CD4-positive, CD25-positive, alpha-beta regulatory T cell (primary cell): Measurements from ENCODE around the gene DCAF15. TPM values are rescaled to one million over a fixed set of nuclear protein-coding genes. Genes with fewer than 3 reads are reported as not detected.
"Not testable (repeated sequence)": the region's sequence is repeated elsewhere in the genome, so short reads cannot be mapped to it uniquely, and the experiment has no call there.

Experiments
- ATAC-seq, 2 donors: fragments of 150-1000 bp; cut with Tn5 transposase; one replicate each; pipeline ENCODE4 v1.10.0; 2021; ENCODE audit warnings: low read depth in 2 of 2, moderate number of reproducible peaks in 2 of 2, moderate library complexity in 1 of 2
- DNase-seq, 3 donors: peaks; one replicate each; pipeline versions ENCODE4 v3.0.0 to v3.0.0-alpha.2; 2012 to 2022; ENCODE audit warnings: mixed read lengths in 1 of 3
- H3K27ac ChIP-seq: one replicate; pipeline ENCODE4 v1.7.0; 2013; ENCODE audit warnings: mild to moderate bottlenecking, low read length; ENCODE audit not compliant: insufficient read depth, poor library complexity, severe bottlenecking
- H3K27me3 ChIP-seq: one replicate; pipeline ENCODE4 v1.7.0; 2013; ENCODE audit warnings: low read length; ENCODE audit not compliant: control insufficient read depth, insufficient read depth
- H3K36me3 ChIP-seq: one replicate; pipeline ENCODE4 v1.7.0; 2013; ENCODE audit warnings: mild to moderate bottlenecking, low read length, moderate library complexity; ENCODE audit not compliant: control insufficient read depth, insufficient read depth
- H3K4me1 ChIP-seq: 2 replicates; pipeline ENCODE4 v1.7.0; 2013; ENCODE audit warnings: mild to moderate bottlenecking, low read length; ENCODE audit not compliant: insufficient read depth, control insufficient read depth, poor library complexity, severe bottlenecking
- H3K4me3 ChIP-seq: one replicate; pipeline ENCODE4 v1.7.0; 2013; ENCODE audit warnings: low read depth, mild to moderate bottlenecking, low read length, moderate library complexity
- H3K9me3 ChIP-seq, 2 experiments: 1 replicate in 1 of 2; 2 replicates in 1 of 2; pipeline ENCODE4 v1.7.0; 2013; ENCODE audit warnings: low read length in 2 of 2, mild to moderate bottlenecking in 1 of 2, moderate library complexity in 1 of 2; ENCODE audit not compliant: control insufficient read depth in 2 of 2
- H3K27ac Mint-ChIP-seq, 3 donors: one replicate each; pipeline ENCODE4 v1.8.0; 2020 to 2022; ENCODE audit warnings: mild to moderate bottlenecking in 3 of 3, mixed read lengths in 3 of 3, moderate library complexity in 2 of 3
- H3K27me3 Mint-ChIP-seq: one replicate; pipeline ENCODE4 v1.8.0; 2022; ENCODE audit warnings: mild to moderate bottlenecking, mixed read lengths
- H3K36me3 Mint-ChIP-seq: one replicate; pipeline ENCODE4 v1.8.0; 2020; ENCODE audit warnings: mixed read lengths
- H3K4me1 Mint-ChIP-seq, 4 donors: one replicate each; pipeline ENCODE4 v1.8.0; 2020 to 2022; ENCODE audit warnings: mixed read lengths in 4 of 4, mild to moderate bottlenecking in 1 of 4
- H3K4me3 Mint-ChIP-seq, 4 donors: one replicate each; pipeline ENCODE4 v1.8.0; 2020 to 2022; ENCODE audit warnings: mild to moderate bottlenecking in 4 of 4, mixed read lengths in 4 of 4, moderate library complexity in 3 of 4
- H3K9me3 Mint-ChIP-seq, 7 donors: one replicate each; pipeline ENCODE4 v1.8.0; 2020 to 2022; ENCODE audit warnings: mixed read lengths in 7 of 7, mild to moderate bottlenecking in 3 of 7, moderate library complexity in 2 of 7
- polyA plus RNA-seq, 4 donors: library from polyadenylated mRNA; unstranded; fragments of 300-500 nt; fragmentation: Illumina TruSeq; gene quantifications; one replicate each; pipeline ENCODE4 v1.2.3, GENCODE V29; 2021
- total RNA-seq: library from RNA; stranded (reverse); gene quantifications from one replicate; pipeline ENCODE4 v1.2.3, GENCODE V29; 2022

The DCAF15 gene
- total and polyA plus RNA-seq, 5 donors from 2014 or later, result 5.3 to 82.9 (median 6.2) TPM

DNA sequence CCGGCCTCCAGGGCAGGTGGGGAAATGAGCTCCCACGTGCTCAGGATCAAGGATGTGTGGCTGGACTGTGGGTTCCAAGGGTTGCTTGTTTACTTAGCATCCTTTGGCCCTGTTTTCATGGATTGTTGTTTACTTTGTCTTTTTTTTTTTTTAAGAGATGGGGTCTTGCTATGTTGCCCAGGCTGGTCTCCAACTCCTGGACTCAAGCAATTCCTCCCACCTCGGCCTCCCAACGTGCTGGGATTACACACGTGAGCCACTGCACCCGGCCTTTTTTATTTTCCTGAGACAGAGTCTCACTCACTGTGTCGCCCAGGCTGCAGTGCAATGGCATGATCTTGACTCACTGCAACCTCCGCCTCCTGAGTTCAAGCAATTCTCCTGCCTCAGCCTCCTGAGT lies 14.9 kb downstream of the DCAF15 start:
- peaks cover 32% of the 10 kb centered on the region for H3K36me3 ChIP-seq
- H3K4me3 Mint-ChIP-seq, result peak overlapping the region in 1 of 4 donors; percentile 21

DNA sequence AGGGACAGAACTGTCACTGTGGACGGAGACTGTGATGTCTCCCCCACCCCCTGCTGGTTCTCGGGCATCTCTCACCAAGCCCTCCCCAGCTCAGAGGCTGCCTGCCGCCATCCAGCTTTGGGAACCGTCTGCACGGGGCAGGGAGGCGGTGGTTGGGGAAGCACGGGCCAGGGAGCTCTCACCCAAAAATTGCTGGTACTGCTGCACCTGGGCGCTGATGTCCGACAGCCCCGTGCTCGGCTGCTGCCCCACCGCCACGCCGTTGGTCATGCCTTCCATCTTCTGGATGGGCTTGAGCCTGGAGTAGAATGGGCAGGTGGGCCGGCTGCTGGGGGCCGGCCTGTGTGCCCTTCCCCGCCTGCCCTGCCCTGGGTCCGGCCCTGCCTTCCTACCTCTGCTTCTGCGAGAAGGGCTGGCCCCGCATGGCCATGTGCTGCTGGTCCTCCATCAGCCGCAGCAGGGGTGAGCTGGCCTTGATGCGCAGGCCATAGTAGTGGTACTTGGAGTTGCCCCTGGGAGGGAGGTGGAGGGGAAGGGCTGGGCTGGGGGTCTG lies 16.1 kb downstream of the DCAF15 start:
- peaks cover 0 to 4% (median 0%) of the 10 kb centered on the region in 4 donors for H3K4me1 Mint-ChIP-seq

More for the DNA sequence above, 14.9 kb downstream of the DCAF15 start:
- not testable (repeated sequence) for H3K4me1 Mint-ChIP-seq, H3K27ac Mint-ChIP-seq, H3K27me3 ChIP-seq, DNase-seq, H3K4me1 ChIP-seq, H3K27me3 Mint-ChIP-seq, H3K27ac ChIP-seq, H3K9me3 Mint-ChIP-seq, H3K4me3 ChIP-seq, ATAC-seq, H3K9me3 ChIP-seq, H3K36me3 Mint-ChIP-seq

DNA sequence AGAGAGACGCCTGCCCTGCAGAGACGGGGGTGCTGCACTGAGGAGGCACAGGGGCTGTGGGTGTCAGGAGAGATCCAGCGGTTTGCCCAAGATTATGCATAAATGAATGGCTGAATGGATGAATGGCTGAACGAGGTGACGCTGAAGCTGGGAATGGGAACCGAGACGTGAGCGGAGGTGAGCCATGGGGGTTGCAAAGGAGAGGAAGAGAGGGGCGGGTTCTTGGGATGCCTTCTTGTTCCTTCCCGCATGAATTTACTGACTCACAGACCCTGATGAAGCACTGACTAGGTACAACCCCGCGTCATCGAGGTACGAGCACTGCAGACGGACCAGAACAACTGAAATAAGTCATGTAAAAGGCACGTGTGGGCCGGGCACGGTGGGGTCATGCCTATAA lies 16.7 kb downstream of the DCAF15 start:
- Mint-ChIP-seq H3K27ac (peak overlapping the region in 1 of 3 donors; percentile 76), H3K4me3 (no peak overlapping the region), H3K4me1 (peaks cover 0 to 6% (median 2%) of the 10 kb centered on the region in 4 donors), H3K9me3 (no peaks in the 10 kb centered on the region), H3K27me3 (no peaks in the 10 kb centered on the region), H3K36me3 (peaks cover 6% of the 10 kb centered on the region)
- H3K4me3 ChIP-seq, result no peak overlapping the region
- ATAC-seq, result no peak
- DNase-seq, result no peak
- H3K36me3 ChIP-seq, result peaks cover 36% of the 10 kb centered on the region
- no peak overlapping the region for H3K27ac ChIP-seq
- H3K27me3 ChIP-seq, result no peaks in the 10 kb centered on the region
- H3K4me1 ChIP-seq, result no peaks in the 10 kb centered on the region
- no peaks in the 10 kb centered on the region for H3K9me3 ChIP-seq

More for the DNA sequence above, 16.1 kb downstream of the DCAF15 start:
- no peak overlapping the region for H3K4me3 ChIP-seq
- DNase-seq (no peak), ATAC-seq (no peak)
- peaks cover 6% of the 10 kb centered on the region for H3K36me3 Mint-ChIP-seq
- no peak overlapping the region for H3K27ac Mint-ChIP-seq
- H3K9me3 ChIP-seq, result no peaks in the 10 kb centered on the region
- H3K27me3 ChIP-seq, result no peaks in the 10 kb centered on the region
- peaks cover 36% of the 10 kb centered on the region for H3K36me3 ChIP-seq
- H3K4me1 ChIP-seq, result no peaks in the 10 kb centered on the region
- H3K27me3 Mint-ChIP-seq, result no peaks in the 10 kb centered on the region
- H3K9me3 Mint-ChIP-seq, result no peaks in the 10 kb centered on the region
- no peak overlapping the region for H3K4me3 Mint-ChIP-seq
- H3K27ac ChIP-seq, result no peak overlapping the region

DNA sequence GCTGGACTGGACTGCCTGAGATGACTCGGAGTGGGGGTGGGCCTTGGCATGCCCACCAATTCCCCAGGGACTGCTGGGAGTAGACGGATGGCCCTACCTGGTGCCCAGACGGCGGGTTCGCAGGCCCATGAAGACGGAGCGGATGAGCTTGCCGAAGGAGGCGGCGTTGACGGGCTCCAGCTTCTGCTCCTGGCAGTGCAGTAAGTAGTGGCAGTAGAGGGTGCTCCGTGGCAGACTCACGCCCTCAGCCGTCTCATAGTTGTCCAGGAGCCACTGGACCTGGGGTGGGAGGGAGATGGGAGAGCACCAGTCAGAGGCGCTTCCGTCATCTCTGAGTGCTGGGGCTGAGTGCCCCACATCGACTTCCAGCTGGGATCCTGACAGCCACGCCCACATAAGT lies 17.6 kb downstream of the DCAF15 start:
- ATAC-seq (no peak), DNase-seq (no peak)
- no peaks in the 10 kb centered on the region for H3K27me3 Mint-ChIP-seq
- H3K27me3 ChIP-seq, result no peaks in the 10 kb centered on the region
- H3K4me1 Mint-ChIP-seq, result peaks cover 0 to 12% (median 6%) of the 10 kb centered on the region in 4 donors
- H3K4me3 Mint-ChIP-seq, result no peak overlapping the region
- no peak overlapping the region for H3K27ac Mint-ChIP-seq
- no peak overlapping the region for H3K27ac ChIP-seq
- H3K36me3 ChIP-seq, result peaks cover 36% of the 10 kb centered on the region
- H3K9me3 Mint-ChIP-seq, result no peaks in the 10 kb centered on the region
- peaks cover 13% of the 10 kb centered on the region for H3K36me3 Mint-ChIP-seq
- no peaks in the 10 kb centered on the region for H3K4me1 ChIP-seq
- no peaks in the 10 kb centered on the region for H3K9me3 ChIP-seq
- no peak overlapping the region for H3K4me3 ChIP-seq

DNA sequence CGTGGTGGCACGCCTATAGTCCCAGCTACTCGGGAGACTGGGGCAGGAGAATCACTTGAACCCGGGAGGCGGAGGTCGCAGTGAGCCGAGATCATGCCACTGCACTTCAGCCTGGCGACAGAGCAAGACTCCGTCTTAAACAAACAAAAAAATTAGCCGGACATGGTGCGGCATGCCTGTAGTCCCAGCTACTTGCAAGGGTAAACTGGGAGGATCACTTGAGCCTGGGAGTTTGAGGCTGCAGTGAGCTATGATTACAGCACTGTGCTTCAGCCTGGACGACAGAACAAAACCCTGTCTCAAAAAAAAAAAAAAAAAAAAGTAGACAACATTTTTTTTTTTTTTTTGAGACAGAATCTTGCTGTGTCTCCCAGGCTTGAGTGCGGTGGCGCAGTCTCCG lies 19.6 kb downstream of the DCAF15 start:
- H3K27ac ChIP-seq, H3K4me3 ChIP-seq, H3K4me3 Mint-ChIP-seq, H3K27me3 Mint-ChIP-seq, H3K27ac Mint-ChIP-seq, H3K27me3 ChIP-seq, DNase-seq, ATAC-seq, H3K9me3 Mint-ChIP-seq, H3K4me1 ChIP-seq, H3K9me3 ChIP-seq: not testable (repeated sequence)
- H3K36me3 ChIP-seq, result peaks cover 22% of the 10 kb centered on the region
- Mint-ChIP-seq H3K36me3 (peaks cover 17% of the 10 kb centered on the region), H3K4me1 (peaks cover 0 to 14% (median 6%) of the 10 kb centered on the region in 4 donors)

DNA sequence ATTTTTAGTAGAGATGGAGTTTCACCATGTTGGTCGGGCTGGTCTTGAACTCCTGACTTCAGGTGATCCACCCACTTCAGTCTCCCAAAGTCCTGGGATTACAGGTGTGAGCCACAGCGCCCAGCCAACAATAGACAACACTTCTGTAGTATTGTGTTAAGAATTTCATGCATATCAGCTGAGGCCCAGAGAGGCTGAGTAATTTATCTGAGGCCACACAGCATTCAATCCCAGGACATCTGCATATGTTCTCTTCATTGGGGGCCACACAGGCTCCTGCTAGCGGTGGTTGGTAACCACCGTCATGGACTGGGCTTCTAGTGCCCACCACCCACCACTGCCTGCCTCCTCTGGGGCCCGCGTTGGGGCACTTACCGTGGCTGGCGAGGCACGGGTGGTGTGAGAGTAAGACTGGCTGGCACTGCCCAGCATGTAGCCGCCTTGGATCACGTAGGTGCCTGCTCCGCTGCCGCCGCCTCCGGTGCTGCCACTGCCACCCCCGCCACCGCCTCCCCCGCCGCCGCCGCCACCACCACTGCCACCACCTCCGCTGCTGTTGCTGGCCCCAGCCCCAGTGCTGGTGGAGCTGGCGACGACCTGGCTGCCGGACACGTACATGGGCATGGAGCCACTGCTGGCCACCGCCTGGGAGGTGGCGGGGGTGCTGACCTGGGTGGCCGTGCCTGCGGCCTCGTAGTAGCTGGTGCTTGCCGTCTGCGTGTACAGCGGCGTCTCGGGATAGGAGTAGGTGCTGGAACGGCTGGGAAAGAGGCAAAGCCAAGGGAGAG lies 20.3 kb downstream of the DCAF15 start:
- DNase-seq, result no peak
- Histone ChIP-seq H3K9me3 (no peaks in the 10 kb centered on the region), H3K27ac (no peak overlapping the region), H3K27me3 (no peaks in the 10 kb centered on the region), H3K36me3 (peaks cover 15% of the 10 kb centered on the region), H3K4me3 (no peak overlapping the region), H3K4me1 (no peaks in the 10 kb centered on the region)
- Mint-ChIP-seq H3K9me3 (no peaks in the 10 kb centered on the region), H3K27me3 (no peaks in the 10 kb centered on the region), H3K36me3 (peaks cover 17% of the 10 kb centered on the region), H3K4me3 (no peak overlapping the region), H3K4me1 (peaks cover 0 to 14% (median 6%) of the 10 kb centered on the region in 4 donors), H3K27ac (peak overlapping the region in 1 of 3 donors; percentile 51)
- ATAC-seq, result no peak

DNA sequence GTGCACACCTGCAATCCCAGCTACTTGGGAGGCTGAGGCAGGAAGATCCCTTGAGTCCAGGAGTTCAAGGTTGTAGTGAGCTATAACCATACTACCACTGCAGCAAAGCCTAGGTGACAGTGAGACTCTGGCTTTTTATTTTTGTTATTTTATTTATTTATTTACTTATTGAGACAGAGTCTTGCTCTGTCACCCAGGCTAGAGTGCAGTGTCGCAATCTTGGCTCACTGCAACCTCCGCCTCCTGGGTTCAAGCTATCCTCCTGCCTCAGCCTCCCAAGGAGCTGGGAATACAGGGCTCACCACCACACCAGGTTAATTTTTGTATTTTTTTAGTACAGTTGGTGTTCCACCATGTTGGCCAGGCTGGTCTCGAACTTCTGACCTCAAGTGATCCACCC lies 21.2 kb downstream of the DCAF15 start:
- Mint-ChIP-seq H3K27ac (peak overlapping the region in 2 of 3 donors; percentile 51 to 52), H3K36me3 (peaks cover 17% of the 10 kb centered on the region)
- H3K4me3 Mint-ChIP-seq, result not testable (repeated sequence)

More for the DNA sequence above, 21.2 kb downstream of the DCAF15 start:
- H3K27ac ChIP-seq, H3K9me3 Mint-ChIP-seq, H3K27me3 ChIP-seq, H3K27me3 Mint-ChIP-seq, ATAC-seq, H3K4me1 ChIP-seq, H3K9me3 ChIP-seq, DNase-seq, H3K36me3 ChIP-seq, H3K4me3 ChIP-seq: not testable (repeated sequence)
- H3K4me1 Mint-ChIP-seq, result peaks cover 0 to 16% (median 6%) of the 10 kb centered on the region in 4 donors
